Dermis microvascular lymphatic vessel endothelial cell (primary cell): ENCODE measurements around the gene DYRK3. TPM values are rescaled to one million over a fixed set of nuclear protein-coding genes. Genes with fewer than 3 reads are reported as not detected.
A peak's percentile ranks its signal among the peaks of the same experiment; 100 is the strongest.
"Not testable (repeated sequence)": the region's sequence is repeated elsewhere in the genome, so short reads cannot be mapped to it uniquely, and the experiment has no call there.

Experiments used
- DNase-seq, 2 donors: peaks; one replicate each; pipeline versions ENCODE4 v3.0.0 to v3.0.0-alpha.2; 2010; ENCODE audit warnings: low read depth in 2 of 2
- total RNA-seq: library from RNA; depleted of rRNA; stranded (reverse); fragments of >200 nt; gene quantifications from 2 replicates; pipeline ENCODE4 v1.2.1, GENCODE V29; 2014

DYRK3 gene
- total RNA-seq, 1 donor from 2014 or later, result 15.5 TPM

DNA sequence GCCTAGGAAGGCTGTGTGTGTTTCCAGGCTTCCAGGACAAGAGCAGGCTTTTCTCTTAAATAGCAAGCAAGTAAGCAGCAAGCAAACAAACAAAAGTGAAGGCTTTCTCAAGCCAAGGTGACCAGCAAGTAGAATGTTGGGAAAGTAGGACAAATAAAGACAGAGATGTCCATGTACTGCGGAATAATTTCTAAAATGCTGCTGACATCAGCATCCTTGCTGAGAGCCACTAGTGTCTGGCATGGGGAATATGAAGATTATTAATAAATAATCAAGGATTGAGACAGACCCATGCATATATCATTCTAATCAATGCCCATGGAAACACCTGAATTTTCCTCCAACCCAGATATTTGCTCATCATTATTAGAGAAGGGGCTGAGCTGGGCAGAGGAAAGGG lies 6.4 kb upstream of the DYRK3 start:
- DNase-seq, result no peak

DNA sequence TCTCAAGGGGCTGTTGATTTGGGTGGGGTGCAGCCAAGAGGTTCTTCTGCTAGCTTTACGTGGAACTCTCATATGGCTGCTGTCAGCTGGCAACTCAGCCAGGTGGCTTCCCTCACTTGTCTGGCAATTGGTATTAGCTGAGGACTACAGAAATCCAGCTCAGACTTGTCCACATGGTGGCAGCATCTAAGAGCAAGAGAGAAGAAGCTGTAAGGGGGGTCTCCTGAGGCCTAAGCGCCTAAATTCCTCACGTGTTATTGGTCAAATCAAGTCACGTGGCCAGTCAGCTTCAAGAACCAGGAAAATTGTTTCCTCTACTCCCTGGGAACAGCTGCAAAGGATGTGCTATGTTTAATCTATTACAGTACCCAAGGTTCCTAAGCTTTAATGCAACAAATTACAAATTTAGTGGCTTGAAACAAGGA lies 4.2 kb upstream of the DYRK3 start:
- DNase-seq, result peak; percentile 64 to 87

DNA sequence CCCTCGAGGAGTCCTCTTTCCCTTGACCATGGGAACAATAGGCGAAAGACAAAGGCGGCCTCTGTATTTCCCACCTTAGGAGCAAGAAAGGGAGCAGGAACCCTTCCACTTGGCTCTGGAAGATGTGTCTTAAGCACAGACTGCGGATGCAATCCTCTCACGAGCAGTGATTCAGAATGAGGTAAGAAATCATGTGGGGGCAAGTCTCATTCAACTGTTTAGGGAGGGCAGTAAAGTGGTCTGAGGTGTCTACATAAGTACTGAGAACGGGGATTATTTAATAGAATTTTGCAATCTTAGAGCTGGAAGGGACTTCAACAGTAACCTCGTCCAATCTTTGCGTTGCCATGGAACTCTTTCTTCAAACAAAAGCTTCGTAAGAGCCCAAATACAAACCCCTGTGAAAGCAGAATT lies 1.6 kb upstream of the DYRK3 start:
- peak in 1 of 2 donors; percentile 37 for DNase-seq

DNA sequence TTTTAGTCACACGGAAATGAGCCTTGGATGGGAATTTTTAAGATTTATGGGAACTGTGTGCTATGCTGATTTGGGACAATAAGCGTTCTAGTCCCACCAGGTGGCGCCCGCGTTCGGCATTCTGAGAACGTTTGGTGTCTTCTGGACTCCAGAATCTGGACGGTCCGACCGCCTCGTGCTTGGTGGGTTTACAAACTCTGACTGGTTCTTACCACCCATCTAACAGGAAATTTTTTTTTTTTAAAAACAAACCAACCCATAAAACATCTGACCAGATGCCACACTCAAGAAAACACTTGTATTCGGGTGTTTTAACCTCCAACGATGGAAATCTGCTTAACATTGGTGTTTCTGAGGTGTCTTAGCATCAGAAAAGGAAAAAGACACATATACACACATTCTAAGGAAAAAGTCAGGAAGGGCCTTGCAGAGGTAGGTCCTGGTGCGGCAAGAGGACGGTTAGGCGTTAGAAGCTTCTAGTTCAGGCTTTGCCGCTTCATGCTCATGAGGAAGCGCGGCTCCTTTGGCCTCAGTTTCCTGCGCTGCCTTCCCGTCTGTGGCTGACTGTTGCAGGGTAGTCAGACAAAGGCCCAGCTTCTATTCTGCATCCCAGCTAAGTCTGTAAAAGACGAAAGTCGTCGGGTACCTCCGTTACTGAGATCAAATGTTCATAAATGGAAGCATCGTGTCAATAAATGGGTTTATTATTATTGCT lies 814 bp upstream of the DYRK3 start:
- peak; percentile 58 to 90 for DNase-seq

DNA sequence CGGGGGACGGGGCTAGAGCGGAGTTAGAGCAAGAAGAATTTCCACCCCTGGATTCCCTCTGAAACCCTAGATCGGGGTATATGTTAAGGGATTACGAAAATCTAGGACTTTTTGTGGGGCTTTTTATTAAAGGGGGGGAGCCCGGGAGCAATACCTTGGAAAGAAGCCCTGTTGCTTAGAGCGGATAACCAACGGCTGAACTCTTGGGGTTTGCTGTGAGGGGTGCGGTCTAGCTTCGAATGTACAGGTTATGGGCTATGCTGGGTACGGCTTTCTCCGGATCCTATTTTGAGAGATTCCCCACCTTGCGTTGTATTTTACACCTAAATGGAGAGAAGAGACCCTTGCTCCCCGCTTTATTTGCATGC lies 626 bp downstream of the DYRK3 start:
- DNase-seq, result no peak

DNA sequence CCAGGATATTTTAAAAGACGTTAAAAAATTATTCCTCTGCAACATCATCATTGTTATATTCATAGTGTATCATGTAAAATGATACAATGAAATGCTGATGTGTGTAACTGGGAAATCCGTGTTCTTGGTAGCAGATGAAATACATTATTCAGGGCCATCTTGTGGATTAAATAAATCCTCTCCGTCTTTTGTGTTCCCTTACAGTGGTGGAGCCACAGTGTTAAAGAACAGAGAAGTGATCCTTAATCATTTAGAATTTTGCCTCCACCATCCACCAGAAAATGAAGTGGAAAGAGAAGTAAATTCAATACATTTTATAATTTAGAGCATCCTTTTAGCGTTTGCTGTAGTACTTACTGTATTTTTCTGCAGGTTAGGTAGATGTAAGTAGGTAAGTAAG lies 1.3 kb downstream of the DYRK3 start:
- no peak for DNase-seq

DNA sequence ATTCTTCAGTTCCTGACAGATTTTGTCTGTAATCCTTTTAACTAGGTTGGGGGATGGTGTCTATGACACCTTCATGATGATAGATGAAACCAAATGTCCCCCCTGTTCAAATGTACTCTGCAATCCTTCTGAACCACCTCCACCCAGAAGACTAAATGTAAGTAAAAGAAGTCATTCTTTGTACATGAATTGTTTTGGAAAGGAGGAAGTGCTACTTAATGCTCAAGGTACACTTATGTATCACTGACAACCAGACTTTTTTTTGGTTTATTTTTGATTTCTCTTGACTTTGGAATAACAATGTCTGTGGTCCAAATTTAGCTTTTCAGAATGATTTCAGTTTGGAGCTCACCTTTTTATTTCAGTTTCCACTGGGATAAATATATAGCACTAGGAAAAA lies 2.3 kb downstream of the DYRK3 start:
- no peak for DNase-seq

DNA sequence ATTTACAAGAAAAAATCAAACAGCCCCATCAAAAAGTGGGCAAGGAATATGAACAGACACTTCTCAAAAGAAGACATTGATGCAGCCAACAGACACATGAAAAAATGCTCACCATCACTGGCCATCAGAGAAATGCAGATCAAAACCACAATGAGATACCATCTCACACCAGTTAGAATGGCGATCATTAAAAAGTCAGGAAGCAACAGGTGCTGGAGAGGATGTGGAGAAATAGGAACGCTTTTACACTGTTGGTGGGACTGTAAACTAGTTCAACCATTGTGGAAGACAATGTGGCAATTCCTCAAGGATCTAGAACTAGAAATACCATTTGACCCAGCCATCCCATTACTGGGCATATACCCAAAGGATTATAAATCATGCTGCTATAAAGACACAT lies 6.7 kb downstream of the DYRK3 start:
- not testable (repeated sequence) for DNase-seq

DNA sequence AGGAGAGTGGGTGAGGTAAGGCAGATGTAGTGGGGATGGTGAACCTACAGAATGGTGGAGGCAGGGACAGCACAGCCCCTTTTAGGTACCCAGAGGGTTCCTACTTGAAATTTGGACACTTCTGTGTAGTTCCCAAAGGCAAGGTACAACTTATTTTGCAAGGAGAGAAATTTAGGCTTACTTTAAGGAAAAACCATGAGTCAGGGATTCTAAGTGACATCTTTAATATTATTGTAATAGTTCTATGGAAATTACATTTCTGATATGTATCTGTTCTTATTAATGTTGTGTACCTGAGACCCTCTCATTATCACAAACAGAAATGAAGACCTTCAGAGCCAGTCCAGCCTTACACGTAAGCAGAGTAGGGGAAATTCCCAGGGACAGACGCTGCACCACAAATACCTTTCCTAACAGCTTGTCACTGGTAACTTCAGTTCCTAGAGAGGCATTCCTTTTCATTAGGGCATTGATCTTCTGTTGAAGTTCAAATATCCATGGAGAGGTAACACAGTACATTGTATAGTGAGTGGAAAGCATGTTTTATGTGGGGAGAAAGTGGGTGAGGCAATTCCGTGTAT lies 7.9 kb downstream of the DYRK3 start:
- DNase-seq, result no peak

DNA sequence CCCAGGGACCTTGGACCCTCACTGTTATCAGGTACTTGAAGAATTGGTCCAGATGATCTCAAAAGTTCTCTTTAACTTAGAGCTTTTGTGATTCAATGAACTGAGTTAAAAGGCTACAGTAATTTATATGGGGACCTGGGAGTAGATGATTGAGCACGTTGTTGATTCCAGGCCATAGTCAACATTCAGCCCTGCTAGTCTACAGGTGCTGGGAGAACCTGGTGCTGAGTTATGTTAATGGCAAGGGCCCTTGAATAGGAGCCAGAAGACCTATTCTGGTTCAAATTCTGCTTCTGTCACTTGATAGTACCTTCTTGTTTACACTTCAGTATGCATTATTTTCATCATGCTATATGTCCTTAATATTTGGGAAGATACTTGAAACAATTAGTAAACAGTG lies 11.2 kb downstream of the DYRK3 start:
- no peak for DNase-seq

DNA sequence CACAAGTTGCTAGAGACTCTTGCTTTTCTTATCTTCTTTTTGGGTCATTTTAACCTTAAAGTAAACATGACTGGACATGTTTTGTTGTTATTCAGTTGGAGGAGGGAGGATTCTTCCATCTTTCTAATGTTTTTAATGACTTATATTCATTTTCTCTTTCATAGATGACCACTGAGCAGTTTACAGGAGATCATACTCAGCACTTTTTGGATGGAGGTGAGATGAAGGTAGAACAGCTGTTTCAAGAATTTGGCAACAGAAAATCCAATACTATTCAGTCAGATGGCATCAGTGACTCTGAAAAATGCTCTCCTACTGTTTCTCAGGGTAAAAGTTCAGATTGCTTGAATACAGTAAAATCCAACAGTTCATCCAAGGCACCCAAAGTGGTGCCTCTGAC lies 11.9 kb downstream of the DYRK3 start:
- no peak for DNase-seq

DNA sequence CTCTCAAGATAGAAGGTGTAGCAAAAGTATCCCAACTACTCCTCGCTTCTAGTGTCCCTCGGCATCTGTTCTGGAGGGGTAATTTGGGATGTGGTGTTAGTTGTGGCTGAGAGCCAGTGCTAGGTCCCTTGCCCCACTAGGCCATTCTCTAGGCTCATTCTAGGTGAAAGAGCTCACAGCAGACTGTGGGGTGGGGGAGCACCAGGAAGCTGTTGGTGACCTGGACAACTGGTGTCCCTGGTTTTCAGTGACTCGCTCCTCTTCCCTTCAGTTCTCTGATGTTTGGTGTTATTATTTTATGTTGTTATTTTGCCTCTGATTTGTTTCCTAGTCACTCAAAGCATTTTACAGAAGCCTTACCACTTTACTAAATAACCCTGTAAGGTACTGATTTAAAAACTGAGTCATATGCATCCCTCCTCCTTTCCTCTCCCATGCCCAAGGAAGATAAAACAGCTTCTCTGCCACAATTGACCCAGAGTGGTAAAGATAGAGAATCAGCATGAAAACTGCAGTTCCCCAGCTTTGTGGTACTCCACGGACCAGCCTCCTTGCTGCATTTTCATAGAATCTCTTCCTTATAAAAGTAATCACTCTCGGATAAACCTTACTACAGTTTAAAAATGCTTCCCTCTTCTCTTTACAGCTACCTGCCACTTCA lies 14.1 kb downstream of the DYRK3 start:
- DNase-seq, result no peak

DNA sequence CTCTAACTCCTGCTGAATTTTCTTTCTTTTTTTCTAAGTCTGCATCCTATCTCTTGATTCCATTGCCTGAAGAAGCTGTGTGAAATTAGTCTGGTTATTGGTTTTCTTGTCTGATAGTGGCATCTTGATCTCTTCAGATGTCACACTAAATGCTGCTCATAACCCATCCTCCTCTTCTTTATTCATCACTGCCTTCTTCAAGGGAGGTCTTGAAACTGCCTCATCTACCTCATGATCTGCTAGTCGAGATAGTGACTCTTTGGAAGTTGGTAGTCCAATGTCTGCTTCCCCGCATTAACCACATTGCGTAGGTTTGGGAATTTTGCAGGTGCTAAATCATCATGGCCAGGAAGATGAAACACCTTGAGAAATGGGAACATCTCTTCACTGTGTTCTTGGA lies 15.7 kb downstream of the DYRK3 start:
- no peak for DNase-seq

DNA sequence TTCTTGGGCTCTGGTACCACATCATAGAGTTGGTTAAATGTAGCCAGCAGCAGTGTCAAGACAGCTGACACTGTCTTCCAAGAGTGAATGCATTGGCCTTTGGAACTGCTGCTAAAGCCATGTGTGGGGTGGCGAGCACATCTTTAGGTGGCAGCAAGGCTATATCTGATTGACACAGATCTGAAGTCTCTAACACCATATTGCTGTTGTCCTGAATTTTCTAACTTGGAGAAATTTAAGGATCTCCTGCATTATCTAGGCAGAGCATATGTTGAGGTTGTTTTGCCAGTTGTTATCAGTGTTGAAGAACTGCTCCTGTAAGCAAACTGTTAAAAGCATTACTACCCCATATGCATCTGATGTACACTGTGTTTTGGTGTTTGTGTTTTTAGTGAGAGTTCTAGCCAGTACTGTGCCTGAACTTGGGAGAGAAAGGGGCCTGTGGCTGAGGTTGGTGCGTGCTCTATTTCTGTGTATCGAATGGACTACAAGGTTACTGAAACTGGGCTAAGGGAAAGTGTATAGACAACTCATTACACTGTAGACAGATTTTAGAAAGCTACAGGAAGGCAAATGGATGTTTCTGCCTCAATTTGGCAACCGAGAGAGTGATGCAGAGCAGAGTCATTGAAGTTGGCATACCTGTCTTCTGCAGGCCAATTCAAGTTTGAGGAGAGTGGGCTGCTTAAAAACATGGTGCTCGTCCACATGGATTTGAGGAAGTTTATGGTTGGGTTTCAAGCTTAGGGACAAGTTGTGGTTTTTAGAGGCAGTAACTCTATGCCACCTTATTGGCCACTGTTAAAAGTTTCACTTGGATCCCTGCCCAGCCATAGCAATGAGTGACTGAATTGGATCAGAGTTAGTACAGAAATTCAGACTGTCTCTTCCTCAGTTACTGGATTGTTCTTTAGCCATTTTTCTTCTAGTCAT lies 16.9 kb downstream of the DYRK3 start:
- DNase-seq, result no peak

DNA sequence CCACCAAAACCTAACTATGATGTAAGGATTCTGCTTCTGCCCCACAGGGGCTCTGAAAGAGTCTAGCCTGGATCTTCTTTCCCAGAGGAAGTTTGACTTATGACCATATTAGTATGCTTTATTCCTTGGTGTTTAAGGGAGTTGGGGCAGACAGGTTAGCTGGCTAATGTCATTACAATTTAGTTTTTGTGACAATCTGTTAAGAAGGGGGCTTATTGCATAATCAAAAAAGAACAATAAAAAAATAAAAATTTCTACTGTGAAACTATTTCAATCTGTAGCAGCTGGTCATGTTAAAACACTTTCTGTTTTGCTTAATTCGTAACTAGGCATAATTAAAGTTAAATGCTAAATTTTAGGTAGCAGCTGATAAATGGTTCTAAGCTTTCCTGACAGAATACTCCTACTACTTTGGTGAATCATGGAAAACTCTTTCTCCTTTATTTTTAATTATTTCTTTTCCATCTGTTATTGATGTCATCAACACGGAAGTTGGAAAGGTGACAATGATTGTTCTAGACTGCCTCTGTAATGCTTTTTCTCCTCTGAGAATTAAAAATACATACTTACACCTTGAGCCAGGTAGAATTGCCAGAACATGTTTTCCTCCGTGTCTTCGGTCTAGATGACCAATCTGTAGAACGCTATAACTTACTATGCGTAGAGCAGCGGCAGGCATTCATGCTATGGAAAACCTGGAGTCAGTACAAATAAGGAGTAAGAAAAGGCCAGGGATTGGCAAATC lies 18.6 kb downstream of the DYRK3 start:
- DNase-seq, result peak in 1 of 2 donors; percentile 54

DNA sequence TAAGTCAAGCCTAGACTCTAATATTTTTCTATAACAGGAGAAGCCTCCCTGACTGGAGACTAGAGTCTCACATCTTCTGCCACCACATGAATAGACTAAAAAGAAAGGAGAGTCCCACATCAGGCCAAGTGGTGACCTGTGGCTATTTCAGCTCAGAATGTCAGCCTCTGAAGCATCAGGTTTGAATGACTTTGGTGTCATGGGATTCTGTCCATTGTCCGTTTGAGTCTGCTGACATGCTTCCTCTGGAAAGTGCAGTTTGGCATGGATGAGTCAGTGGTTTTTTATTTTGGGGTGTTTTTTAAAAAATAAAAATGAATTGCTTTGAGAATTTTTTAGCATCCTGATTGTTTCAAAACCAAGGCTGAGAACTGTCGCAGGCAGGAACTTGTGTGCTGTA lies 19.5 kb downstream of the DYRK3 start:
- peak; percentile 58 to 81 for DNase-seq

DNA sequence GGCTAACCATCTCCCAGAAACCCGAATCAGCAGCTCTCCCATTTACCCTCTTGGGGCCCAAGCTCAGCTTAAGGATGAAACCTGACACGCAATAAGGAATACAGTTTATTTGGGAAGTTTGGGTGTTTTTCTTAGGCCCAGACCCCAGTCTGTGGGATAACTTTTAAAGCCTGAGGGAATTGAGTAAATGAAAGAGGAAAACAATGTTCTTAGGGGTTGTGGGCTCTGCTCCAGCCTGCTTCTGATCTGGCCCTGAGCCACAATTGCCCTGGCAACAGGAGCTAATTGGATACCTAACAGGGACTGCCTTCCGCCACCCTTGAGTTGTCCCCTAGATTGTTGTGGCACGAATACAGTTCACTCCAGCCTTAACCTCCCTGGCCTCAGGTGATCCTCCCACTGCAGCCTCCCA lies 20.1 kb downstream of the DYRK3 start:
- DNase-seq, result peak; percentile 42 to 55

DNA sequence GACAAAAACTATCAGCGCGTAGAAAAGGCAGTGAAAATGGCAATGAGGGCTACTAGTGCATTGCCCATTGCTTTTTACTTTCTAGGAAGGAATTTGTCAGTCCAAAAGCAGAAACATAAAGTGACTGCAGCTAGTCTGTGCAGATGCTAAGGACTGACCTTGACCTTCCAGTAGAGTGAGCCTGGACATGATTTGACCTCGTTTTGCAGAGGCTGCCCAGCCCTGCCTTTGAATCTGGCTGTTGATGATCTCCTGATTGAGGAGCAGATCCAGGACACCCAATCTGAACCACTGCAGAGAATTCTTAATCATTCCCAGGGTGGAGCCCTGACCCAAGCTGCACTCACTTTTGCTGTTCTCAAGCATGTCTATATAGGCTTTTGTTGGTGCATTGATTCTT lies 21.6 kb downstream of the DYRK3 start:
- no peak for DNase-seq

DNA sequence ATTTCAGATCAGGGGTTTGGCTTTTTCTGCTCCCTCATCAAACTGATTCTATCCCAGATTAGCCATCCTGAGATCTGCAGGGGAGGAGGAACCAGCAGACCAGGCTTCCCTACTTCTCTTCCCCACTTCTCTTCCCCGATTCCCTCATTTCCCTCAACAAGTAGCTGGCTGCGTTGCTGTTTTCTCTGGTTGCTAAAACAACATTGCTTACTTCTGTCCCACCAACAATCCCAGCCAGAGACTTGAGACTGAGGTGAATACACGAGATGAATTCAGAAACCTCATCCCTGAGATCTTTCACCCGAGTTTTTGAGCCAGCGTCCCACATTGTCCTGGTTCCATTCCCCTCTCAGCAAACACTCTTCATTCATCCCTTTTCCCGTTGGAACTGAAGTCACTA lies 22.4 kb downstream of the DYRK3 start:
- DNase-seq, result no peak

DNA sequence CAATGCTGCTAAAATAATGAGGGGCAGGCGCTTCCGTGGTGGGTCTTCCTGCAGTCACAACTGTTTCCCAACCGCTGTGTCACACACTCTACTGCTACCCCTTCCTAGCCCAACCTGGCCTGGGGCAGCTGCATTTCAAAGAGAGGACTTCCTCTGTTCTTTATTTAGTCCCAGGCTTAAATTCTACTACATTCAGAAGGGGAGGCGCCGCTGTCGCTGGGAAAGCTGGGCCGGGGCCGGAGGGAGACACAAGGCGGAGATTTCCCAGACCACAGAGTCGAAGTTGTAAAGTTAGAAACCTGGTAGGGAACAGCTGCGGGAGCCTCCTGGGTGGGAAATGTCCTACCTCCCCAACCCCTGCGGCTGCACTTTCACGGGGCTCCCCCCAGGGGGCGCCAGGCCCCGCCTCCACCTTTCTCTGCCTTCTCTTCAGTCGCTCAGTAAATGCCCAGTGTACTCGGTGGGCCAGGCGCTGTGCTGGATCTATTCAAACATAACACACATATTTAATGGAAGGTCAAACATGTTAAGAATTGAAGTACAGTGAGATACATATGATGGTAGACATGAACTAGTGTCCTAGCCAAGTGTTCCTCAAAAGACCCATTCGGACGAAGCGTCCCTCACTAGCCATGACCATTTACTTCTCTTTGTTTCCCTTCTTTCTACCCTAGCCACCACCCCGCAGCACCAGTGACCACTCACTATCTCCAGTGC lies 23.1 kb downstream of the DYRK3 start:
- peak in 1 of 2 donors; percentile 35 for DNase-seq

DNA sequence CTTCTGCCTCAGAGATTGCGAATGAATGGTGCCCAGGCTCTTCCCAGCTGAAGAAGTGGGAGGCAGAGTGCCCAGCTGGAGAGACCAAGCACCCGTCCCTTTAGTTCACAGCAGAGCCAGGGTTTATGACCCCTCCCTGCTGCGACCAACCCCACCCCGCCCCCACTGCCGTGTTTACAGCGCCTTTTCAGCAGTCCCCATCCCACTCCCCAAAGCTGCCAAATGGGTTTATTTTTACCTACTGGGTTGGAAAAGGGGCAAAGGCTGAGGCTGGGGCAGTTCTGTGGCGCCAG lies 23.6 kb downstream of the DYRK3 start:
- no peak for DNase-seq
